Skeletal muscle cell (primary cell): ENCODE results near the gene ECE1.
"Not testable (repeated sequence)": the region's sequence is repeated elsewhere in the genome, so short reads cannot be mapped to it uniquely, and the experiment has no call there.

Experiments used
- DNase-seq: peaks from one replicate; pipeline ENCODE4 v3.0.0-alpha.2; 2010; ENCODE audit warnings: low read depth
- H3K4me3 ChIP-seq: 2 replicates; pipeline ENCODE4 v1.5.1; 2011; ENCODE audit warnings: low read depth, mild to moderate bottlenecking, control low read depth, low read length, moderate library complexity

Gene ECE1

GRCh38 chr1:21173096-21173495, 117.2 kb downstream of the ECE1 start:
- H3K4me3 ChIP-seq, DNase-seq: not testable (repeated sequence)

GRCh38 chr1:21170837-21171236, 119.4 kb downstream of the ECE1 start:
- H3K4me3 ChIP-seq = not testable (repeated sequence)
- peak; percentile 41 for DNase-seq

- no peak for DNase-seq
Measured at GRCh38 chr1:21168444-21168843, 121.8 kb downstream of the ECE1 start.

More at GRCh38 chr1:21168444-21168843, 121.8 kb downstream of the ECE1 start:
- H3K4me3 ChIP-seq = no peak overlapping the region
